Panc1 (cell line): ENCODE data around the gene PPP2R5A. TPM values are rescaled to one million over a fixed set of nuclear protein-coding genes. Genes with fewer than 3 reads are reported as not detected.

ENCODE experiments used
- ATAC-seq: fragments of 200-7000 bp; cut with Tn5 transposase; 2 replicates; pipeline ENCODE4 v1.9.1; 2020; ENCODE audit warnings: mild to moderate bottlenecking, moderate library complexity
- BruUV-seq: library from RNA; stranded (reverse); fragments of 400-500 nt; replicated peaks from 2 replicates; lab custom pipeline; 2021; lab: Mats Ljungman, UMichigan
- CTCF ChIA-PET: fragments of 300-600 bp; sonication (Branson Sonifier 250); formaldehyde crosslinking; loops from one replicate; lab custom pipeline; 2022; ENCODE audit warnings: antibody characterized with exemption; lab: Charles Lee
- POLR2A ChIA-PET: fragments of 300-600 bp; sonication (Branson Sonifier 250); formaldehyde crosslinking; loops from one replicate; lab custom pipeline; 2022; ENCODE audit warnings: antibody characterized with exemption; lab: Charles Lee
- DNase-seq: peaks from one replicate; pipeline ENCODE4 v3.0.0-alpha.2; 2010; ENCODE audit warnings: low read depth, low spot score
- H3K27ac ChIP-seq: 2 replicates; pipeline ENCODE4 v1.5.1; 2011; ENCODE audit warnings: mild to moderate bottlenecking, low read length, inconsistent platforms
- H3K27me3 ChIP-seq: fragments of 200-500 bp; sonication (Bioruptor generic); 2 replicates; pipeline ENCODE4 v1.6.0; 2014; ENCODE audit warnings: low read length, inconsistent platforms; ENCODE audit not compliant: control insufficient read depth, insufficient read depth
- H3K36me3 ChIP-seq: fragments of 200-500 bp; sonication (Bioruptor generic); 2 replicates; pipeline ENCODE4 v1.5.1; 2014; ENCODE audit warnings: inconsistent platforms, mild to moderate bottlenecking, low read length, moderate library complexity; ENCODE audit not compliant: control insufficient read depth, insufficient read depth
- H3K4me1 ChIP-seq: 2 replicates; pipeline ENCODE4 v1.5.1; 2011; ENCODE audit warnings: inconsistent platforms, mild to moderate bottlenecking, low read length, moderate library complexity; ENCODE audit not compliant: control insufficient read depth, insufficient read depth
- H3K4me3 ChIP-seq, 2 experiments: 2 replicates each; pipeline ENCODE4 v1.5.1; 2011 to 2012; ENCODE audit warnings: low read depth in 2 of 2, low read length in 2 of 2, mild to moderate bottlenecking in 2 of 2, inconsistent platforms in 1 of 2, moderate library complexity in 1 of 2
- H3K9me3 ChIP-seq: fragments of 200-500 bp; sonication (Bioruptor generic); 2 replicates; pipeline ENCODE4 v1.5.1; 2014; ENCODE audit warnings: low read depth, mild to moderate bottlenecking, inconsistent platforms, low read length, moderate library complexity; ENCODE audit not compliant: control insufficient read depth, insufficient read depth
- POLR2AphosphoS5 ChIP-seq: IDR thresholded peaks from 2 replicates; pipeline ENCODE4 v1.6.1; 2012; ENCODE audit warnings: mild to moderate bottlenecking, low read depth, low read length, moderate library complexity
- SIN3A ChIP-seq: IDR thresholded peaks from 2 replicates; pipeline ENCODE4 v1.6.1; 2012; ENCODE audit warnings: low read depth, mild to moderate bottlenecking, low read length, moderate library complexity, borderline replicate concordance; ENCODE audit not compliant: insufficient read depth
- TCF7L2 ChIP-seq: IDR thresholded peaks from 2 replicates; pipeline ENCODE4 v1.6.1; 2011; ENCODE audit warnings: mild to moderate bottlenecking, low read depth, low read length, inconsistent platforms
- in situ Hi-C: cut with HindIII; loops from 2 replicates; pipeline ENCODE4 v1.10.0; 2016; ENCODE audit warnings: low sequenced_read_pairs, low pct_unique_long_range_greater_than_20kb
- intact Hi-C: fragments of 100-400 bp; cut with micrococcal nuclease; formaldehyde crosslinking; loops from one replicate; pipeline ENCODE4 v1.10.0; 2022; ENCODE audit not compliant: unreplicated experiment
- total RNA-seq: library from RNA; stranded (reverse); gene quantifications from one replicate; pipeline ENCODE4 v1.2.1, GENCODE V29; 2021; ENCODE audit not compliant: unreplicated experiment
- TF ChIP-seq, protein P1 (sequence below): fragments of 450-650 bp; IDR thresholded peaks from 2 replicates; pipeline ENCODE4 v1.5.1; 2017; ENCODE audit warnings: mild to moderate bottlenecking
- TF ChIP-seq, protein P2 (sequence below), 2 experiments: IDR thresholded peaks; 2 replicates each; pipeline ENCODE4 v1.6.1; 2011 to 2012; ENCODE audit warnings: low read depth in 2 of 2, control low read depth in 1 of 2, low read length in 1 of 2, mild to moderate bottlenecking in 1 of 2, moderate library complexity in 1 of 2; ENCODE audit not compliant: insufficient read depth in 1 of 2

Gene PPP2R5A
- total RNA-seq, 1 experiment from 2014 or later, result 44.3 TPM

DNA sequence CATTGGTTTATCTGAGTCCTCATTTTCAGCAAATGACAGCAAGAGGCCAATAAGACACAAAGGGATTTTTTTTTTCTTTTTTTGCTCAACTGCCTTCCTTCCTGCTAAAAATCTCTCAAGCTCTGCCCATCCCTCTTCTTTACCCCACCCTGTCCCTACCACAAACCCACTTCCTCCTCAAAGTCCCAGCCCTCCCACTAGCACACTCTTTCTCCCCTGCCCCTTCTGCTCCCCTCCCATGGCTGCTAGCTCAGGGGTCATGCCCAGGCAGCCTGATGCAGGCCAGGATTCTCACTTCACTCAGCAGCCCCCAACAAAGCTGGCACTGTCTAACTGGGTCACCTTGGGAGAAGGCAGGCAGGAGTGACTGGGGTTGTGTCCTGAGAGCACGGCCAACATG lies 28.8 kb upstream of the PPP2R5A start:
- Histone ChIP-seq H3K4me3 (no peak overlapping the region), H3K27me3 (no peaks in the 10 kb centered on the region; the same call in 1 of the 2 replicates), H3K9me3 (no peaks in the 10 kb centered on the region), H3K27ac (no peak overlapping the region), H3K36me3 (no peaks in the 10 kb centered on the region), H3K4me1 (no peaks in the 10 kb centered on the region)
- ChIA-PET CTCF (no interaction called here), POLR2A (no interaction called here)
- intact Hi-C loops (no loop called here), in situ Hi-C loops (no loop called here)
- BruUV-seq, result no TSS peak
- TF ChIP-seq, protein P1, sequence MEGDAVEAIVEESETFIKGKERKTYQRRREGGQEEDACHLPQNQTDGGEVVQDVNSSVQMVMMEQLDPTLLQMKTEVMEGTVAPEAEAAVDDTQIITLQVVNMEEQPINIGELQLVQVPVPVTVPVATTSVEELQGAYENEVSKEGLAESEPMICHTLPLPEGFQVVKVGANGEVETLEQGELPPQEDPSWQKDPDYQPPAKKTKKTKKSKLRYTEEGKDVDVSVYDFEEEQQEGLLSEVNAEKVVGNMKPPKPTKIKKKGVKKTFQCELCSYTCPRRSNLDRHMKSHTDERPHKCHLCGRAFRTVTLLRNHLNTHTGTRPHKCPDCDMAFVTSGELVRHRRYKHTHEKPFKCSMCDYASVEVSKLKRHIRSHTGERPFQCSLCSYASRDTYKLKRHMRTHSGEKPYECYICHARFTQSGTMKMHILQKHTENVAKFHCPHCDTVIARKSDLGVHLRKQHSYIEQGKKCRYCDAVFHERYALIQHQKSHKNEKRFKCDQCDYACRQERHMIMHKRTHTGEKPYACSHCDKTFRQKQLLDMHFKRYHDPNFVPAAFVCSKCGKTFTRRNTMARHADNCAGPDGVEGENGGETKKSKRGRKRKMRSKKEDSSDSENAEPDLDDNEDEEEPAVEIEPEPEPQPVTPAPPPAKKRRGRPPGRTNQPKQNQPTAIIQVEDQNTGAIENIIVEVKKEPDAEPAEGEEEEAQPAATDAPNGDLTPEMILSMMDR, result no peak
- TF ChIP-seq, protein P2, sequence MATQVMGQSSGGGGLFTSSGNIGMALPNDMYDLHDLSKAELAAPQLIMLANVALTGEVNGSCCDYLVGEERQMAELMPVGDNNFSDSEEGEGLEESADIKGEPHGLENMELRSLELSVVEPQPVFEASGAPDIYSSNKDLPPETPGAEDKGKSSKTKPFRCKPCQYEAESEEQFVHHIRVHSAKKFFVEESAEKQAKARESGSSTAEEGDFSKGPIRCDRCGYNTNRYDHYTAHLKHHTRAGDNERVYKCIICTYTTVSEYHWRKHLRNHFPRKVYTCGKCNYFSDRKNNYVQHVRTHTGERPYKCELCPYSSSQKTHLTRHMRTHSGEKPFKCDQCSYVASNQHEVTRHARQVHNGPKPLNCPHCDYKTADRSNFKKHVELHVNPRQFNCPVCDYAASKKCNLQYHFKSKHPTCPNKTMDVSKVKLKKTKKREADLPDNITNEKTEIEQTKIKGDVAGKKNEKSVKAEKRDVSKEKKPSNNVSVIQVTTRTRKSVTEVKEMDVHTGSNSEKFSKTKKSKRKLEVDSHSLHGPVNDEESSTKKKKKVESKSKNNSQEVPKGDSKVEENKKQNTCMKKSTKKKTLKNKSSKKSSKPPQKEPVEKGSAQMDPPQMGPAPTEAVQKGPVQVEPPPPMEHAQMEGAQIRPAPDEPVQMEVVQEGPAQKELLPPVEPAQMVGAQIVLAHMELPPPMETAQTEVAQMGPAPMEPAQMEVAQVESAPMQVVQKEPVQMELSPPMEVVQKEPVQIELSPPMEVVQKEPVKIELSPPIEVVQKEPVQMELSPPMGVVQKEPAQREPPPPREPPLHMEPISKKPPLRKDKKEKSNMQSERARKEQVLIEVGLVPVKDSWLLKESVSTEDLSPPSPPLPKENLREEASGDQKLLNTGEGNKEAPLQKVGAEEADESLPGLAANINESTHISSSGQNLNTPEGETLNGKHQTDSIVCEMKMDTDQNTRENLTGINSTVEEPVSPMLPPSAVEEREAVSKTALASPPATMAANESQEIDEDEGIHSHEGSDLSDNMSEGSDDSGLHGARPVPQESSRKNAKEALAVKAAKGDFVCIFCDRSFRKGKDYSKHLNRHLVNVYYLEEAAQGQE (IDR thresholded peaks at IDR 0.05; ENCODE audit: insufficient read depth in 1 of 2, low read depth in 2 of 2, low read length in 1 of 2), result no peak
- TF ChIP-seq POLR2AphosphoS5 (no peak), TCF7L2 (no peak), SIN3A (no peak)
- ATAC-seq (no peak), DNase-seq (no peak)

DNA sequence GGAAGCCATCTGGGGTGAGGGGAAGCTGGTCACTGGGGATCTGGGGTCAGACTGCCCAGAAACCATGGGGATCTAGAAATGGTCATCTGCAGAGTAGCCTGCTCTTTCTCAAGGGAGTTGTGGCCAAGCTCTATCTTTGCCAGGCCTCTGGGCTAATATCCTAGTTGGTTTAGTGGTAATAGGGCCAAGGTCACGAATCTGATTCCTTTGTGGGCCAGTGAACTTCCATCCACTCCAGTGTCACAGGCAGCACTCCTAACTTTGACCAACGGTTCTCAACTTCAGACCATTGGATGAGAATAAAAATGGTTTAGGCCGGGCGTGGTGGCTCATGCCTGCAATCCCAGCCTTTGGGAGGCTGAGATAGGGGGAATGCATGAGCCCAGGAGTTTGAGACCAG lies 28.1 kb upstream of the PPP2R5A start:
- intact Hi-C loops, result no loop called here
- no TSS peak for BruUV-seq
- POLR2A ChIA-PET, result no interaction called here

More for the DNA sequence above, 28.1 kb upstream of the PPP2R5A start:
- no peaks in the 10 kb centered on the region; the same call in 1 of the 2 replicates for H3K27me3 ChIP-seq
- CTCF ChIA-PET, result no interaction called here
- no peak for ATAC-seq
- no peak for DNase-seq
- H3K4me1 ChIP-seq, result no peaks in the 10 kb centered on the region
- H3K36me3 ChIP-seq, result no peaks in the 10 kb centered on the region
- H3K9me3 ChIP-seq, result no peaks in the 10 kb centered on the region
- no peak overlapping the region for H3K4me3 ChIP-seq
- in situ Hi-C loops, result no loop called here
- no peak overlapping the region for H3K27ac ChIP-seq
- TF ChIP-seq TCF7L2 (no peak), SIN3A (no peak)
- TF ChIP-seq, protein P2 (IDR thresholded peaks at IDR 0.05; ENCODE audit: insufficient read depth in 1 of 2, low read depth in 2 of 2, low read length in 1 of 2), result no peak
